Fibroblast of upper back skin (primary cell): Measurements from ENCODE around the gene BNIP5.
A peak's percentile ranks its signal among the peaks of the same experiment; 100 is the strongest.
"Not testable (repeated sequence)": the region's sequence is repeated elsewhere in the genome, so short reads cannot be mapped to it uniquely, and the experiment has no call there.

Experiments used
- DNase-seq: peaks from one replicate; pipeline ENCODE4 v3.0.0-alpha.2; 2013

Gene BNIP5

DNA sequence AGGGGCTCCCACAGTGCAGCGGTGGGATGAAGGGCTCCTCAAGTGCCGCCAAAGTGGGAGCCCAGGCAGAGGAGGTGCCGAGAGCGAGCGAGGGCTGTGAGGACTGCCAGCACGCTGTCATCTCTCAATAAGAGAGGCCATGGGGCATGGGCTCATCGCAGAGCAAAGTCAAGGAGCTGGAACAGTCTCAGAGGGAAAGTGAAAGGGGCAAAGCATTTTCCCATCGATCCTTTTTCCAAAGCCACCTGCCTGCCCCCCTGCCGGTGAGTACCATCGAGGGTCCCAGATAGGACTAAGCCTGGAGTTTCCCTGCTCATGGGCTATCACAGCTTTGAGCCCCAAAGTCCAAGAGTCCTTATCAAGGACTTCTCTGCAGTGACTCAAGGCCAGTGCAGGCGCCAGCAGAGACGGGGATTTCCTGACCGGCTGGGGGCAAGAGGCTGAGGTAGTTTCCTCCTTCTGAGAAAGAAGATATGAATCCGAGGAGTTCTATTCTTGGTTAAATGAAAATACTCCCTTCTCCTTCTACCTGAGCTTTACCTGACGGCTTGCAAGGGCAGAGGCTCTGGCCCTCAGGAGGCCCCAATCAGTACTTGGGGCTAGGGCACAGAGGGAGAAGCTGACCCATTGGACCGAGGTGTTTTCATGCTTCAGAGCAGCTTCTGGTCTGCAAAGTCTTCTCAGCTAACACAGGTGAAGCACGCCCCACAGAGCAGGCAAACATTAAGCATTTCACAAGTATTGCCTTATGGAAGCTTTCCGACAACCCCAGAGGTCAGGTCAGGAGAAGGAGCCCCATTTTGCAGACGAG lies 28.2 kb upstream of the BNIP5 start:
- DNase-seq = no peak

DNA sequence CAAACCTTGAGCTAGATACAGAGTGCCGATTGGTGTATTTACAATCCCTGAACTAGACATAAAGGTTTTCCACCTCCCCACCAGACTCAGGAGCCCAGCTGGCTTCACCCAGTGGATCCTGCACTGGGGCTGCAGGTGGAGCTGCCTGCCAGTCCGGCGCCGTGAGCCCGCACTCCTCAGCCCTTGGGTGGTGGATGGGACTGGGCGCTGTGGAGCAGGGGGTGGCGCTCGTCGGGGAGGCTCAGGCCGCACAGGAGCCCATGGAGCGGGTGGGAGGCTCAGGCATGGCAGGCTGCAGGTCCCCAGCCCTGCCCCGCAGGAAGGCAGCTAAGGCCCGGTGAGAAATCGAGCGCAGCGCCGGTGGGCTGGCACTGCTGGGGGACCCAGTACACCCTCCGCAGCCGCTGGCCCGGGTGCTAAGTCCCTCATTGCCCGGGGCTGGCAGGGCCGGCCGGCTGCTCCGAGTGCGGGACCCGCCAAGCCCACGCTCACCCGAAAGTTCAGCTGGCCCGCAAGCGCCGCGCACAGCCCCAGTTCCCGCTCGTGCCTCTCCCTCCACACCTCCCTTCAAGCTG lies 27.5 kb upstream of the BNIP5 start:
- not testable (repeated sequence) for DNase-seq

DNA sequence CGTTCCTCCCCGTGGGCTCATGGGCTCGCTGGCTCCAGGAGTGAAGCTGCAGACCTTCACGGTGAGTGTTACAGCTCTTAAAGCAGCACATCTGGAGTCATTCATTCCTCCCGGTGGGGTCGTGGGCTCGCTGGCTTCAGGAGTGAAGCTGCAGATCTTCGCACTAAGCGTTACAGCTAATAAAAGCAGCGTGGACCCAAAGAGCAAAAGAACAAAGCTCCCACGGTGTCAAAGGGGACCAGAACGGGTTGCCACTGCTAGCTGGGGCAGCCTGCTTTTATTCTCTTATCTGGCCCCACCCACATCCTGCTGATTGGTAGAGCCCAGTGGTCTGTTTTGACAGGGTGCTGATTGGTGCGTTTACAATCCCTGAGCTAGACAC lies 26.7 kb upstream of the BNIP5 start:
- DNase-seq = not testable (repeated sequence)

DNA sequence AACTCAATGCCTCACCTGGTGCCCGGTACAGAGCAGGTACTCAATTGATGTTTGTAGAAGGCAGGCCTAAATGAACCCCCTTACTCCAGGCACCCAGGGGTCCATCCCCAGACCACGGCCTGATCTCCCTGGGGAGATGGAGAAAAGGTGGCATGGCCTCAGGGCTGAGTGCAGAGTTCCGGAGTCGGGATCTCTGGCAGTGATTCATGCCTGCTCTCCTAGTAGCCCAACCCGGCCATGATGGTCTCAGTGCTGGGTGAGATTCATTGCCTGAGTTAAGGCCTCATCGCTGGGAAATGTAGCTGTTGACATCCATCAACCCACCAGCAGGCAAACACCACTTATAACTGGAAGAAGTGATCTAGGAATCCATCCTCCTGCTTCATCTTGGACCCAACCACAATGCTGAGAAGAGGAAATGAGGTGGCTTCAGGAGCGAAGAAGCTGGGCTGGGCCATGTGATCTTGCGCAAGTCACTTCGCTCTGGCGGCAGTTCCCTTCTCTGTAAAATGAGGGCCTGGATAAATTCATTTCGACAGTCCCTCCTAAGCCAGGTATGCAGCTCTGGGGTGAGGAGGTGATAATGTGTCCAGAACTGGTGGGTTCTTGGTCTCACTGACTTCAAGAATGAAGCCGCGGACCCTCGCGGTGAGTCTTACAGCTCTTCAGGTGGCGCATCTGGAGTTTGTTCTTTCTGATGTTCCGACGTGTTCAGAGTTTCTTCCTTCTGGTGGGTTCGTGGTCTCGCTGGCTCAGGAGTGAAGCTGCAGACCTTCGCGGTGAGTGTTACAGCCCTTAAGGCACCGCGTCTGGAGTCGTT lies 26.1 kb upstream of the BNIP5 start:
- no peak for DNase-seq

DNA sequence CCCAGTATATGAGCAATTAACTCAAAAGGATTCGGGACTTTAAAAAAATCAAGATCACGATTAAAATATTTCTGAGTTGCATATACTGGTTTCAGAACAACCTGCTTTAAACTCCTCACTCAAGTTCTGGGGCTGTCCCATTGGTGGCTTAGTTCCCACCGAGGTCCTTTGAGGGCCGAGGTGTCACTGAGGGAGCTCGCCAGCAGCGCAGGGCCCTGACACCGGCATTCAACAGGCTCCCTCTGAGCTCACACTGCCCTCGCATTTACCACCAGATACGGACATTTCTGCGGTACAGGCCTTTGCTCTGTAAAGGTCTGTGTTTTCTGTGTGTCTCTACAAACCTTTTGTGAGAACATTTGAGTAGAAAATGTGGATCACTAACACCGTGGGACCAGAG lies 24.4 kb upstream of the BNIP5 start:
- DNase-seq = no peak

DNA sequence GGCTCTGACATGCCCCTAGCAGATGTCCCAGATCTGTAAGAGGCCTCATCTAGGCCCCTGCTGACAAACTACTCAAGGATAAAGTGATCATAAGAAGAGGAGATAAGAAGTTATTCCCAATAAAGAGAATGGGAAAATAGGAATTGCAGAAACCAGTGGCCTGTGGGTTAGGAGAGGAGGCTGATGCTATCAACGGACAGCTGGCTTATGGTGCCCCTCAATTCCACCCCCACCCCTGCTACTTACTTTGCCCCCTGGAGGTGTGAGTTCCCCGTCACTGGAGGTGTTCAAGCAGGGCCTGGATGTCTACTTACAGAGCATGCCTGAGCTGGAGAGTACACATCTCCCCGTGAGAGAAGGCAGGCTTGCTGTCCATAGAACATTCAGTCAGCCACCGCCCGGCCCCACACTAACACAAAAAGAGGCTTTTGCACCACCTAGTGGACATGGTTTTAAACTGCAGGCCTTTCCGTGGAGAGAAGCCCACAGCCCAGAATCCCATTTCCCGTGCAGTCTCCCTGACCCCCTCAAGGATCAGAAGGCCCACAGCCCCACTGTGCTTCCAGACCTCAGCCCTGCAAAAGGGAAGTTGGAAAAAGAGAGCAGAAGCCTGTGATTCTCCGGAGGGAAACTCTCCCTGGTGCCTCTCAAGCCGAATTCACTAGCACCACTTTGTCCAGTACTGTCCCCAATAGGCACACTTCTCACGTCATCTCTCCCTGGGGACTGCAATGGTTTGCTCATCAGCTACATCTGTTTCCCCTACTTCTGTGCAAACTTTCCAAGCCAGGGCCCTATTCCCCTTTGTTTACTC lies 23.8 kb upstream of the BNIP5 start:
- peak; percentile 80 for DNase-seq

DNA sequence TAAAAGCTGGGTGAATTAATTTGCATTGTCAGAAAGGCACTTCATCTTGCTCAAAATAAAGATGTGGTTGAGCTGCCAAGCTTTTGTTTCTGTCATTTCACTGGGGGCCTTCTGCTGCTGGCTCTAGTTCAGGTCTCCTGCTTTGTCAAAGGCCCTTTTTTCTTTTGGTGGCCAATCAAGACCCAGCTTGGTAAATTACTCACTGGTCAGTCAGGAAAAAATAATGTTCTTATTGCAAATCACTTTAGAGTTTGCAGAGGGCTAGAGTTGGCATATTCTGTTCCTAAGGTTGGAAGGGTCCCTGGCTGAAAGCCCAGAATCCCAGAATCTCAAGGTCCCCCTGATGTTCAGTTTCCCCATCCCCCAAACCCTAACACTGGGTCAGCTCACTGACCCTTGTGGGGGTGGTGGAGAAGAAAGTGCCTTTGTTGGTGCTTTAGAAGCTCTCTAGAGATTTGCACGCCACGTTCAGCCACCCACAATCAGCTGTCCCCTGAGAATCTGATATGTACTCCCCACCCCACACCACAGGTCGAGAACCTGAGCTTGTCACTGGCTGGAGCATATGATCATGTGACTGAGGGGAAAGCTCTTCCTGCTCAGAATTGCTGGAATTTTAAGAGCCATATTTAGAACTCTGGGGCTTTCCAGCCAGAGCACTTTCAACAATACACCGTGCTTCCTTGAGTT lies 21.7 kb upstream of the BNIP5 start:
- DNase-seq = peak; percentile 60

DNA sequence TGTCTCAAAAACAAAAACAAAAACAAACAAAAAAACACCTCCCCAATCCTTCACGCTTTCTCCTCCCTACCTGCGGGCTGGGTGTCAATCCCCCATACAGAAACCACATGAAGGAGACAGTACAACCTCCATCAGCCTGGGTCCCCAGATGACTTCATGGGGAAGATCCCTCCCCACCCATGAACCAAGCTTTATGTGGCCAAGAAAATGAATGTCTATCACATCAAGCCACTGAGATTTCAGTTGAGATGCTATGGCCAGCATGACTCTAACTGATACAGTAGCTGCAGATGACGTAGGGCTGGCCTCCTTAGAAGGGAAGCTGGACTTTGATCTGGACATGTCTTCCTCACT lies 21.2 kb upstream of the BNIP5 start:
- DNase-seq = no peak

DNA sequence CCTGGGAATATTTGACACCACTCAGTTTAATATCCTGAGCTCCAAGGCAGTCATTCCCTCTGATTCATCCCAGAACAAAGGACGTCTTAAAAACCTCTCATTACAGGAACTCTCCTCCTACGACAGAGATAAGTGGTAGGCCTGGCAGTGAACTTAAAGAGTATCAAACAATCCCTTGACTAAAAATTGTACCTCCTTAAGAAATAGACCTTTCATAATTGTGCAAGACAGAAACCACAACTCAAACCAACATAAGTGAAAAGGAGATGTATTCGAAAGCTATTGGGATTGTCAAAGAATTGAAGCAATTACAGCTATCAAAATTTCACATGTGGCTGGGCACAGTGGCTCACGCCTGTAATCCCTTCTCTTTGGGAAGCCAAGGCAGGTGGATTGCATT lies 19.1 kb upstream of the BNIP5 start:
- DNase-seq = no peak

DNA sequence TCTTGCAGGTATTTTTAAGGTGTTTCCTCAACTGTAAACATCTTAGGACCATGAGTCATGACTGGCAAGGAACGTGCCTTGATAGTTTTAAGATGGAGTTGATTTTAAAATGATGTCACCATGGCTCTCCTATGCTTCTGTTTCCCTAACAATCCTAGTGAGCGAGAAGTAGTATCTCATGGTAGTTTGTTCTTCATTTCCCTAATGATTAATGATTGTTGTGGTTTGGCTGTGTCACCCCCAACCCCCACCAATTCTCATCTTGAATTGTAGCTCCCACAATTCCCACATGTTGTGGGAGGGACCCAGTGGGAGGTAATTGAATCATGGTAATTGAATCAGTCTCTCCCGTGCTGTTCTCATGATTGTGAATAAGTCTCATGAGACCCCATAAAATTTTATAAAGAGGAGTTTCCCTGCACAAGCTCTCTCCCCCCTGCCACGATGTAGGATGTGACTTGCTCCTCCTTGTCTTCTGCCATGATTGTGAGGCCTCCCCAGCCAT lies 16.8 kb upstream of the BNIP5 start:
- DNase-seq = peak; percentile 79

DNA sequence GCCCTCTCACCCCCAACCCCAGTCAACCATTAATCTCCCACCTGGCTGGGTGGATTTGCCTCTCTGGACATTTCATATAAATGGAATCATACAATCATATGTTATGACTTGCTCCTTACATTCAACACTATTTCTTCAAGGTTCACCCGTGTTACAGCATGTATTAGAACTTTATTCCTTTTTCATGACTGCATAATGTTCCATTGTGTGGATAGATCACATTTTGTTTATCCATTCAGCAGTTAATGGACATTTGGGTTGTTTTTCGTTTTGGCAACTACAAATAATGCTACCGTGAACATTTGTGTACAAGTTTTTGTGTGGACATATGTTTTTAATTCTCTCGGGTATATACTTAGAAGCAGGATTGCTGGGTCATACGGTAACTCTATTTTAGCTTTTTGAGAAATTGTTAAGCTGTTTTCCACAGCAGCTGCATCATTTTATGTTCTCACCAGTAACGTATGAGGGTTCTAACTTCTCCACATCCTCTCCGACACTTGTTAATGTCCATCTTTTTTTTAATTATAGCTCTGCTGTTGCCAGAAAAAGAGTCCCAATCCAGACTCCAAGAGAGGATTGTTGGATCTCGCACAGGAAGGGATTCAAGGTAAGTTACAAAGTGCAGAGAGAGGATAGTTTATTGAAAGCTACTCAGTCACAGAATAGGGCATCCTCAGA lies 15.9 kb upstream of the BNIP5 start:
- DNase-seq = no peak

DNA sequence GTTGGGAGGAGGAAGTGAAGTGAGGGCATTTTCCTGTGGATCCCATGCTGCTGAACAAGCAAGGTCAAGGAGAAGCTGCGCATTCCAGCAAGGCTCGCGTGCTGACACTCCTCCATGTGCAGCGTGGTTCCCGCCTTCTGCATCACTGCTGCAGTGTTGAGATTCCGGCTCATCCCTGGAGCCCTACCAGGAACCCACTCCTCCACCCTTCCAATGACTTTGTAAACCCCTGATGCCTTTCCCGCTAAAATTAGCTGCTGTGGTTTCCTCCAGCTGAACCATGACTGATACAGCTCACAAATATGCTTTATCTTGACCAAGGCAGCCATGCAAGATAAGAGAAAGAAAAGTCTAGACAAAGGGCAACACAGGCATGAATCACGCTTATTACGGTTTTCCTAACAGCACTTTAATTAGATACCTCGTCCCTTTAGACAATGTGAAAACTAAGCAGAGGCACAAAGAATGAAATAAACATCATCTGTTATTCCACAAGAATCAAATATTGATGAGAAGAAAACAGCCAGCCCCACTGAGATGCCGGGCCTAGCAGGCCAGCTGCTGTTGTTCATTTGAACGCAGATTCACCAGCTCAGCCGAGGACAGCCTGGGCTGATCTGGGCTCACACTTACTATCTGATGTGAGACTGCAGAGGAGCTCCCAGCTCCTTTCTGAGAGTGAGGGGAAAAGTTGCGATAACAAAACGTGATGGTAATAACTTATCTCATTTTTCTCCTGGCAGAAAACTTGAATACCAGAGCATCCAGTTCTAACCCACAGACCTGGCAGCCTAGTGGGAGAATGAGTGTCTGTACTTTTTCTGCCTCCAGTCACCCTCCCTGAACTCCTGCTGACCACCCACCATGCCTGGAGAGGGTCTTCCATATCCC lies 14.2 kb upstream of the BNIP5 start:
- peak; percentile 93 for DNase-seq

DNA sequence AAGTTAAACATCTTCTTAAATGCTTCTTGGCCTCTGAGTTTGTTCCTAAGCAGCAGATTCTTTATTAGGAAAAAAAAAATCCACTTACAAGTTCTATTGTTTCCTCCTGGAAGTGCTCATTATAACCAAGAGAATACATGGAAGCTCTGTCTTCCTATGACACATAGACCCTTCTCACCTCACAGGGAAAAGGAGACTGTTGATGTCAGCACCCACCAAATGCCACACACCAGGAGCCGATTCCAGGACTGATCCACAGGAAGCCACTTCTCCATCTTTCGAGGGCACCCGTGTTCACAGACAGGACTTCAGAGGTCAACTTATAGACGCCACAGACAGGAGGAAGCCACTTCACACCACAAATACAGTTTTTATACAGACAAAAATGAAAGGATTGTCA lies 13.4 kb upstream of the BNIP5 start:
- DNase-seq = peak; percentile 28

DNA sequence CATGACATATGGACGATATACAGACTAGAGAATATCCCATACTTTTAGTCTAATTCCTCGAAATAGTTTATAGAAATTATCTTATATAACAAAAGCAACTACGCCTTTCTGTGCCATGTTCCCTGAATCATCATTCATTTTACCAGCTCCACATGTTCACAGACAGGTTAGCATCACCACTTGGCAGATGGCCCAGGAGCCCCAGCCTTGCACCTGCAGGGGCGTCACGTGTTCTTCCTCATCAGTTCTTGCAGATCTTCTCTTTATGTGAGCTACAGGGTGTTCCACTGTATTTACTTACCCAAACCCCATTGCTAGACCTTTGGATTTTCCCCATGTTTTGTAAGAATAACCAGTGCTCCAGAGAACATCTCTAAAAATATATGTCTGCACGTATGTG lies 12.6 kb upstream of the BNIP5 start:
- no peak for DNase-seq

DNA sequence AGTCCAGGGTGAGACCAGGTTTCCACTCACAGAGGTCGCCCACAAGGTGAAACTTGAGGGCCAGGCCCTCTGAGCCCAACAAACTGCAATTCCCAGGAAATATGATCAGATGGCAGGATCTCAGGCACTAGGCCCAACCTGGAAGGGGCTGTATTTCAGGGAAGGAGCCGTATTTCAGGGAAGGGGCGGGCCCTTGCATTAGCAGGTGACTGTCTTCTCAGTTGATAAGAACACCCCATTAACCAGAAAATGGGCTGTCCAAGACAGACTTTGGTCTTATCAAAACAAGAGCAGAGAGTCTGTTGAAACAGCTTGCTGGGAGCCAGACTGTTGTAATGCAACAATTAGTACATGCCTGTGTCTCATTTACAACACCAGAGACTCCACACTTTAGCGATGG lies 10.9 kb upstream of the BNIP5 start:
- no peak for DNase-seq

DNA sequence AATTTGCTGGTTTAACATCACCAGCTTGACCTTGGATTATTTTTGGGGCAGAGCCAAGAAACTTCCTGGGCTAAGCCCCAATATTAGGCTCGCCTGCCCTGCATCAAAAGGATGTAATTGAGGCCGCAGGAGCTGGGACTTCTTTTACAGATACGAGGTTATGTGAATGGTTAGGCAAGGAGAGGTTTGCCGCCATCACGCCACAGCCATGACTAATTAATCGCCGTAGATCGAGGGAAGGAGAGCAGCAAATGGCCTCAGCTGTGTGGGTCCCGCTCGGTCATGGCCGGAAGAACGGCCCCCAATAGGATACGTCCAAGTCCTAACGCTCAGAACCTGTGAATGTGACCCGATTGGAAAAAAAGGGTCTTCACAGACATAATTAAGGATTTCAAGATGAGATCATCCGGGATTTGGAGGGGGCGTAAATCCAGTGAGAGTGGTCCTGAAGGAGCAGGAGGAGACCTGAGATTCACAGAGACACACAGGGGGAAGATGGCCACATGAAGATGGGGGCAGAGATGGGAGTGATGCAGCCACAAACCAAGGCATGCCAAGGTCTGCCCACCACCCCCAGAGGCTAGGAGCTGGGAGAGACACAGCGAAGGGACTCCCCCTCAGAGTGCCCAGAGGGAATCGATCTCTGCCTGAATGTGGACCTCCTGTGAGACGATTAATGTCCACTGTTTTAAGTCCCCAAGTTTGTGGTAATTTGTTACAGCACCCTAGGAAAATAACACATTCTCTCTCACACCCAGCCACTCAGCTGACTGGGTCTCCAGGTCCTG lies 10.0 kb upstream of the BNIP5 start:
- DNase-seq = no peak

DNA sequence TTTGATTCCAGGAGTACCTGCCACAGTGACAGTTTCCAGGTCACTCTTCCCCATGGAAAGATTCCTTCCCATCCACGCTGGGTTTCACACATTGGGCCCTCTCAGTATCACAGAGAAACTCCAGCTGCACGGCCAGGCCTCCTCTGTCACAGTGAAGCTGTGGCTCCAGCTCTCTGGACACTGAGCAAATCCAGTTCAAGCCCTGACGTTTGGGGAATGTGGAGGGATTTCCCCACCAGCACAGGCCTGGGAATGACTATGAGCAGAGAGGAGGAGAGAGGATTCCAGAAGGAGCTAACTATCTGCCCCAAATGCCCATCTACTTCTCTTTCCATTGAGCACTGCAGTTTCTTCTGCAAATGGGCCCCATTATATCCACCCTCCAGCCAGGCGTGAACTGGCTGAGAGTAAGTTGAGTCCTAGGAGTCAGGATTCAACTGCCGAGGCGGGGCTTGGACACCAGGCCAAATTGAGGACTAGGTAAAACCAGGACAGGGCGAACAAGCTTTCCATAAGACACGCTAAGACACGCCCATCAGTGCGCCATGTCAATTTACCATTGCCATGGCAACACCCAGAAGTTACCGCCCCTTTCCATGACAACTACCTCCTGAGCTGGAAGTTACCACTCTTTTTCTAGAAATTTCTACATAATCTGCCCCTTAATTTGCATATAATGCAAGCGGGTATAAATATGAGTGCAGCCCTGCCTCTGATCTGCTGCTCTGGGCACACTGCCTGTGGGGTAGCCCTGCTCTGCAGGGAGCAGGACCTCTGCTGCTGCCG lies 9.2 kb upstream of the BNIP5 start:
- DNase-seq = no peak

DNA sequence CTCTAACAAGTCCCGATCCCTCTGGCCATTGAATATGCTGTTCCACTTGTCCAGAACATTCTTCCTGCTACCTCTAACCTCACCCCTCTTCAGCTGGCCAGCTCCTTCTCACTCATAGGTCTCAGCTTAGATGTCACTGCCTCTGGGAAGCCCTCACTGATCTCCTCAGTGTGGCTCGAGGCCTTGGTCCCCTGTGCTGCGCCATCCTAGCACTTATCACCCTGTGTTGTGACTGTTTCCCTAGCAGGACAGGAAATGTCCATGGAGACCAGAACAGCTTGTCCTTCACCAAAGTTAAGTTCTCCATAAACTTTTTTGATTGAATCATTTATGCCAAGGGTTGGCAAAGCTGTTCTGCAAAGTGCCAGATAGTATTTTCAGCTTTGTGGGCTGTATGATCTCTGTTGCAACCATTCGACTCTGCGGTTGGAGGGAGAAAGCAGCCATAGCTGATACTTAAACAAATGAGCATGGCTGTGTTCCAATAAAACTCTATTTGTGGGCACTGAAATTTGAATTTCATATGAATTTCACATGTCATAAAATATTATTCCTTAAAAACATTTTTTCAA lies 6.5 kb upstream of the BNIP5 start:
- DNase-seq = no peak
